Gastrocnemius medialis (tissue), 4 donors: Measurements from ENCODE around the gene ACSBG1. TPM values are rescaled to one million over a fixed set of nuclear protein-coding genes. Genes with fewer than 3 reads are reported as not detected.
A peak's percentile ranks its signal among the peaks of the same experiment; 100 is the strongest.

ENCODE experiments used
- ATAC-seq, 2 donors: fragments of 150-250 bp; one replicate each; pipeline ENCODE4 v1.9.1; 2016
- DNase-seq, 2 donors: peaks; one replicate each; pipeline ENCODE4 v3.0.0-alpha.2; 2019
- H3K27ac ChIP-seq, 4 donors: fragments of 200-600 bp; sonication (generic); 1 replicate in 1 of 4; 2 replicates in 3 of 4; pipeline ENCODE4 v1.5.1; 2016 to 2018; ENCODE audit warnings: mild to moderate bottlenecking in 2 of 4, moderate library complexity in 1 of 4
- H3K27me3 ChIP-seq, 3 donors: fragments of 200-600 bp; sonication (generic) in 2 of 3; 1 replicate in 1 of 3; 2 replicates in 2 of 3; pipeline versions ENCODE4 v1.5.1 to v1.6.0; 2016 to 2019; ENCODE audit warnings: mild to moderate bottlenecking in 1 of 3, moderate library complexity in 1 of 3
- H3K36me3 ChIP-seq, 2 donors: fragments of 200-600 bp; sonication (generic) in 1 of 2; one replicate each; pipeline ENCODE4 v1.5.1; 2017 to 2018
- H3K4me1 ChIP-seq, 2 donors: fragments of 200-600 bp; sonication (generic) in 1 of 2; one replicate each; pipeline ENCODE4 v1.5.1; 2016 to 2017; ENCODE audit warnings: mild to moderate bottlenecking in 2 of 2
- H3K4me3 ChIP-seq, 4 donors: fragments of 200-600 bp; sonication (generic) in 3 of 4; 1 replicate in 1 of 4; 2 replicates in 3 of 4; pipeline ENCODE4 v1.5.1; 2016 to 2019; ENCODE audit warnings: mild to moderate bottlenecking in 2 of 4
- H3K9me3 ChIP-seq, 3 donors: fragments of 200-600 bp; sonication (generic) in 2 of 3; 1 replicate in 1 of 3; 2 replicates in 2 of 3; pipeline ENCODE4 v1.5.1; 2016 to 2019
- POLR2A ChIP-seq, 2 donors: fragments of 450-650 bp; IDR thresholded peaks; one replicate each; pipeline ENCODE4 v1.6.1; 2017; ENCODE audit warnings: antibody characterized with exemption in 2 of 2, mild to moderate bottlenecking in 2 of 2, moderate library complexity in 2 of 2
- in situ Hi-C, 4 donors: fragments of 200-750 bp; cut with MboI; loops; one replicate each; pipeline versions ENCODE4 v1.15.0 to v1.8.0; 2017; ENCODE audit warnings: low sequenced_read_pairs in 4 of 4
- intact Hi-C: fragments of 100-400 bp; cut with DNase I; formaldehyde crosslinking; loops from one replicate; pipeline ENCODE4 v1.15.1; 2023; ENCODE audit warnings: low total_unique reads
- total RNA-seq, 4 donors: library from RNA; depleted of rRNA; stranded (reverse); fragments of >200 nt; gene quantifications; one replicate each; pipeline versions ENCODE4 v1.1.0 to v1.2.3, GENCODE V29; 2016
- TF ChIP-seq, protein P1 (sequence below), 5 experiments: fragments of 450-650 bp in 3 of 5; fragments of 200-600 bp in 2 of 5; sonication (generic) in 2 of 5; IDR thresholded peaks in 4 of 5; conservative IDR thresholded peaks in 1 of 5; 1 replicate in 4 of 5; 2 replicates in 1 of 5; pipeline ENCODE4 v1.5.1; 2016 to 2019; ENCODE audit warnings: antibody characterized with exemption in 5 of 5, mild to moderate bottlenecking in 3 of 5, moderate library complexity in 3 of 5

The ACSBG1 gene
- total RNA-seq, 4 donors from 2014 or later = 1.9 TPM; not detected in 3

DNA sequence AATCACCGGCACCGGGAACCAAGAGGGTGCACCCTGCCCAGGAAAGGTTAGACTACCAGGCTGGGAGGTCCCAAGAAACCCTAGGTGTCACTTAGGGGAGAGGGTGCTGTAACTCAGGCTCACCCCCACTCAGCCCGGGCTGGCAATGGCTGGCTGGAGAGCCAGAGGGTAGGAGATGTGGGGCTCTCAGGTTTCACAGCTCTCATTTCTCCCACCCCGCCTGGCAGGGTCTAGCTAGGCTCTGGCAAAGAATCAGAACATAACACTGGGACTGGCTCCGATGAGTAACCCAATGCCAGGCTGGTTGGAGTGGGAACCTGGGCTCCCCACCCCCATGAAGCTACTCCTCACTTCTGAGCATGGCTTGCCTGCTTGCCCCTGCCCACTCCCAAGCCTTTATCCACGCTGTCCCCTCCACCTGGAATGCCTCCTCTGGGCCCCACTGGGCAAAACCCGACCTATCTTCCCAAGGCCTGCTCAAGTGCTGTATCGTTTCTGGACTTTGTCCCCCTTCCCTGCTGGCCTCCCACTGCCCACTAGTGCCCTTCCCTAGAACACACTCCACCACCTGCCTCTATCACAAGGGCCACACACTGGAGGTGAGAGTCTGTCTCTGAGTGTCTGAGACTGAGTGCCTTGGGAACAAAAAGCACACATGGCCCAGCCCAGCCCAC lies 105.2 kb downstream of the ACSBG1 start:
- in situ Hi-C loops = loop anchor here in 2 of 4 donors (25.0 kb wide), 1 partner anchor 308 kb away; the partner anchor contains the start of gene IREB2 (in 2 of the 2)
- ATAC-seq (peak; percentile 71 to 86), DNase-seq (peak; percentile 46 to 83)
- H3K27ac ChIP-seq = peak overlapping the region in 3 of 4 donors; percentile 33 to 58 (median 54)
- intact Hi-C loops = no loop called here
- peaks cover 21 to 22% of the 10 kb centered on the region in 2 donors for H3K4me1 ChIP-seq
- no peaks in the 10 kb centered on the region for H3K9me3 ChIP-seq
- no peak overlapping the region for H3K4me3 ChIP-seq
- TF ChIP-seq, protein P1, sequence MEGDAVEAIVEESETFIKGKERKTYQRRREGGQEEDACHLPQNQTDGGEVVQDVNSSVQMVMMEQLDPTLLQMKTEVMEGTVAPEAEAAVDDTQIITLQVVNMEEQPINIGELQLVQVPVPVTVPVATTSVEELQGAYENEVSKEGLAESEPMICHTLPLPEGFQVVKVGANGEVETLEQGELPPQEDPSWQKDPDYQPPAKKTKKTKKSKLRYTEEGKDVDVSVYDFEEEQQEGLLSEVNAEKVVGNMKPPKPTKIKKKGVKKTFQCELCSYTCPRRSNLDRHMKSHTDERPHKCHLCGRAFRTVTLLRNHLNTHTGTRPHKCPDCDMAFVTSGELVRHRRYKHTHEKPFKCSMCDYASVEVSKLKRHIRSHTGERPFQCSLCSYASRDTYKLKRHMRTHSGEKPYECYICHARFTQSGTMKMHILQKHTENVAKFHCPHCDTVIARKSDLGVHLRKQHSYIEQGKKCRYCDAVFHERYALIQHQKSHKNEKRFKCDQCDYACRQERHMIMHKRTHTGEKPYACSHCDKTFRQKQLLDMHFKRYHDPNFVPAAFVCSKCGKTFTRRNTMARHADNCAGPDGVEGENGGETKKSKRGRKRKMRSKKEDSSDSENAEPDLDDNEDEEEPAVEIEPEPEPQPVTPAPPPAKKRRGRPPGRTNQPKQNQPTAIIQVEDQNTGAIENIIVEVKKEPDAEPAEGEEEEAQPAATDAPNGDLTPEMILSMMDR (IDR thresholded peaks at IDR 0.05 in 4 of 5, conservative IDR thresholded peaks at IDR 0.05 in 1 of 5) = no peak
- no peak for TF ChIP-seq POLR2A (IDR thresholded peaks at IDR 0.05)
- no peaks in the 10 kb centered on the region for H3K27me3 ChIP-seq
- no peaks in the 10 kb centered on the region for H3K36me3 ChIP-seq

DNA sequence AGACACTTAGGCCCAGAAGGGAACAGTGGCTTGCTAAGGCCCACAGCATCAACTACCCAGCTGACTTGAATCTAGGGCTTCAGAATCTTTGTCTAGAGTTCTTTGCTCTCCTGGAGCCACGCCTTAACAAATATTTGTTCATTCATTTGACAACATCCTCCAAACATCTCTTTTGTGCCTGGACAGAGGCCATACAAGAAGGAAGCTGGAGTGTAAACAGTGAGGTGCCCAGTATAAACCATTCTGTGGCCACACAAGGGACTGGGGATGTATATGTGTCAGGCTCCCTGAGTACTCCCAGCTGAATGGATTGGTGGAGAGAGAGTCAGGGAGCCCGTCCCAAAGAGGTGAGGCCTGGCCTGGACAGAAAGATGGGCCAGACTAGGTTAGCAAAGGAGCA lies 106.5 kb downstream of the ACSBG1 start:
- H3K27ac ChIP-seq = no peak overlapping the region
- intact Hi-C loops (no loop called here), in situ Hi-C loops (loop anchor here in 2 of 4 donors (25.0 kb wide), 1 partner anchor 309 kb away; the partner anchor contains the start of gene IREB2 (in 2 of the 2))
- H3K36me3 ChIP-seq = no peaks in the 10 kb centered on the region
- no peaks in the 10 kb centered on the region for H3K27me3 ChIP-seq
- TF ChIP-seq, protein P1 (IDR thresholded peaks at IDR 0.05 in 4 of 5, conservative IDR thresholded peaks at IDR 0.05 in 1 of 5) = no peak
- TF ChIP-seq POLR2A (IDR thresholded peaks at IDR 0.05) = no peak
- ATAC-seq (no peak), DNase-seq (no peak)
- no peaks in the 10 kb centered on the region for H3K9me3 ChIP-seq
- no peak overlapping the region for H3K4me3 ChIP-seq
- peaks cover 21 to 22% of the 10 kb centered on the region in 2 donors for H3K4me1 ChIP-seq

DNA sequence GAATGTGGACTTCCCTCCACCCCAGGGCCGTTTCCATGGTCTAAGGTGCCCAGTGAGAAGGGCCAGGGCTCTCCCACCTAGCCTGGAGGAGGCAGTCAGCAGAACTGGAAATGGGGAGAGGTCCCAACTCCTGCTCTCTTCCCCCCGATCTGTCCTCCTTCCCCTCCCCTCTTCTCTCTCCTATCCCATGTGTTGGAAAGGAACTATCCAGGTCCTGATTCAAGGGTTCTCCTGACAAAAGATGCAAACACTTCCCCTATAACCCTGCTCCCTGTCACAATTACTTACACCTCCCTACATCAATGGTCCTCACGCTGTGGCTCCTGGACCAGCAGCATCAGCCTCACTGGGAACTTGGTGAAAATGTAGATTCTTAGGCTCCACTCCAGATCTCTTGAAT lies 109.1 kb downstream of the ACSBG1 start:
- Histone ChIP-seq H3K27ac (no peak overlapping the region), H3K4me1 (peaks cover 10 to 16% of the 10 kb centered on the region in 2 donors), H3K27me3 (no peaks in the 10 kb centered on the region), H3K4me3 (no peak overlapping the region), H3K9me3 (no peaks in the 10 kb centered on the region), H3K36me3 (no peaks in the 10 kb centered on the region)
- intact Hi-C loops (no loop called here), in situ Hi-C loops (loop anchor here in 2 of 4 donors (25.0 kb wide), 1 partner anchor 312 kb away; the partner anchor contains the start of gene IREB2 (in 2 of the 2))
- ATAC-seq = no peak
- TF ChIP-seq, protein P1 (IDR thresholded peaks at IDR 0.05 in 4 of 5, conservative IDR thresholded peaks at IDR 0.05 in 1 of 5) = no peak
- no peak for TF ChIP-seq POLR2A (IDR thresholded peaks at IDR 0.05)
- no peak for DNase-seq

DNA sequence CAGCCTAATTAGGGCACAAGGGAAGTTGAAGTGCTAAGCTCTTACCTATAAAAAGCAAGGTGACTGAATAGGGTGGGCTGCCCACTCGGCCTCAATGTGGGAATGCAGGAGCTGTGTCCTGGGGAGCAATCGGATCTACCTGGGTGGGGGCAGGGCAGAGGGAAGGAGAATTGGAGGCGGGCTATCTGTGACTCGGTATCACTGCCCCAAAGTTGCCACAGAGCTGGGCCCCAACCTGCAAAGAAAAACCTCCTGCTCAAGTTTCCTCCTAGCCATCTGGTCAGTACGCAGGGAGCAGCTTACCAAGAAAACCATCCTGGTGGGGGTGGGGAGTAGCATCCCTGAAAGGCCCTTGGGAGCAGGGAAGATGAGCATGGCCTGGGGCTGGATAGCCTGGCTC lies 113.8 kb downstream of the ACSBG1 start:
- Histone ChIP-seq H3K27me3 (no peaks in the 10 kb centered on the region), H3K27ac (no peak overlapping the region), H3K4me3 (no peak overlapping the region), H3K36me3 (no peaks in the 10 kb centered on the region), H3K9me3 (no peaks in the 10 kb centered on the region), H3K4me1 (peaks cover 0 to 6% of the 10 kb centered on the region in 2 donors)
- DNase-seq = peak in 1 of 2 donors; percentile 37
- in situ Hi-C loops = loop anchor here in 1 of 4 donors (25.0 kb wide), 1 partner anchor 317 kb away; the partner anchor contains the start of gene IREB2
- intact Hi-C loops = no loop called here
- TF ChIP-seq, protein P1 (IDR thresholded peaks at IDR 0.05 in 4 of 5, conservative IDR thresholded peaks at IDR 0.05 in 1 of 5) = no peak
- no peak for TF ChIP-seq POLR2A (IDR thresholded peaks at IDR 0.05)
- ATAC-seq = peak in 1 of 2 donors; percentile 80

Other genes starting within 250 kb of the ACSBG1 start
- gene TBC1D2B, start 156.9 kb downstream of the ACSBG1 start, total RNA-seq = 1 to 10 TPM; 4.7 to 9.6 (median 8.1) TPM
- not detected for gene SH2D7, start 142.0 kb downstream of the ACSBG1 start, total RNA-seq
- gene CIB2, start 103.1 kb downstream of the ACSBG1 start, total RNA-seq = 10 to 100 TPM in 1 of 4 donors, 1 to 10 TPM in 3; 5.6 to 14.4 (median 6.7) TPM
- gene IDH3A, start 85.2 kb downstream of the ACSBG1 start, total RNA-seq = 100 to 1,000 TPM; 133 to 202 (median 168) TPM
- gene DNAJA4, start 30.0 kb upstream of the ACSBG1 start, total RNA-seq = 100 to 1,000 TPM in 1 of 4 donors, 10 to 100 TPM in 3; 13.7 to 120 (median 37.8) TPM
- 10 to 100 TPM; 36.9 to 48.6 (median 42.7) TPM for gene SKIC8, start 65.0 kb upstream of the ACSBG1 start, total RNA-seq
- gene CRABP1, start 105.8 kb upstream of the ACSBG1 start, total RNA-seq = not detected
- gene IREB2, start 203.7 kb upstream of the ACSBG1 start, total RNA-seq = 10 to 100 TPM; 18.9 to 37.4 (median 22.0) TPM